Left lung (tissue), 14 donors: ENCODE measurements around the gene DAP. TPM values are rescaled to one million over a fixed set of nuclear protein-coding genes. Genes with fewer than 3 reads are reported as not detected.

Experiments used
- ATAC-seq: fragments of 200-7000 bp; cut with Tn5 transposase; one replicate; pipeline ENCODE4 v1.9.1; 2020; ENCODE audit warnings: moderate library complexity
- DNase-seq, 4 donors: peaks; one replicate each; pipeline ENCODE4 v3.0.0-alpha.2; 2013 to 2020
- H3K27ac ChIP-seq, 2 donors: fragments of 200-600 bp; sonication (generic) in 1 of 2; one replicate each; pipeline versions ENCODE4 v1.5.0 to v1.8.0; 2020 to 2021
- H3K27me3 ChIP-seq, 2 donors: fragments of 200-600 bp; sonication (generic) in 1 of 2; one replicate each; pipeline versions ENCODE4 v1.5.0 to v1.8.0; 2020 to 2021
- H3K36me3 ChIP-seq, 2 donors: fragments of 200-600 bp; sonication (generic) in 1 of 2; one replicate each; pipeline versions ENCODE4 v1.5.0 to v1.8.0; 2020 to 2021
- H3K4me1 ChIP-seq, 2 donors: fragments of 200-600 bp; one replicate each; pipeline ENCODE4 v1.8.0; 2021
- H3K4me3 ChIP-seq, 2 donors: fragments of 200-600 bp; sonication (generic) in 1 of 2; one replicate each; pipeline versions ENCODE4 v1.5.0 to v1.8.0; 2020 to 2021; ENCODE audit warnings: mild to moderate bottlenecking in 1 of 2
- H3K9me3 ChIP-seq, 2 donors: fragments of 200-600 bp; sonication (generic) in 1 of 2; one replicate each; pipeline versions ENCODE4 v1.5.0 to v1.8.0; 2020 to 2021
- CTCF ChIP-seq, 2 donors: fragments of 200-600 bp; sonication (generic) in 1 of 2; IDR thresholded peaks; one replicate each; pipeline versions ENCODE4 v1.5.0 to v1.8.0; 2021; ENCODE audit warnings: antibody characterized with exemption in 2 of 2
- intact Hi-C, 2 donors: fragments of 100-400 bp; cut with DNase I; formaldehyde crosslinking; loops; one replicate each; pipeline versions ENCODE4 v1.11.2 to v1.14.2; 2022
- long read RNA-seq, 12 donors: library from polyadenylated mRNA in 2 of 12; unstranded in 2 of 12; transcript quantifications; one replicate each; pipeline ENCODE4 v2.0.0 and lab custom pipeline, GENCODE V29; 2019 to 2026
- polyA plus RNA-seq, 6 donors: library from polyadenylated mRNA; unstranded; fragments of 120-200 nt; gene quantifications; one replicate each; pipeline ENCODE4 v1.2.1, GENCODE V29; 2013; ENCODE audit not compliant: insufficient read length in 6 of 6
- total RNA-seq, 2 donors: library from RNA; stranded (reverse); fragmentation: NEBNext Ultra II Directional; extraction: Animal tissue kit (Norgen Biotek cat#: 25700); gene quantifications; one replicate each; pipeline ENCODE4 v1.2.1, GENCODE V29; 2021
- donor health status: DM: no; HTN: yes; CAD: no.
- donor health status: DM: no; HTN: no; CAD: no.

DAP gene
- total RNA-seq: 100 to 1,000 TPM; 111 to 124 TPM
- 100 to 1,000 TPM in 5 of 6 donors, 10 to 100 TPM in 1; 78.5 to 125 (median 103) TPM for polyA plus RNA-seq
- long read RNA-seq, donor 1, transcript DAP-201 (4 exons, 2,339 nt): major isoform, 66 of 71 reads
- long read RNA-seq, donor 1, partial matches to known transcripts: 0 of 71 reads
- long read RNA-seq, donor 1, other reads (novel, unspliced or antisense): 0 of 71 reads
- long read RNA-seq, donor 2, transcript DAP-201 (4 exons, 2,339 nt): major isoform, 71 of 72 reads
- long read RNA-seq, donor 2, partial matches to known transcripts: 0 of 72 reads
- long read RNA-seq, donor 2, other reads (novel, unspliced or antisense): 0 of 72 reads
- long read RNA-seq, donor 3, transcript DAP-201 (4 exons, 2,339 nt): major isoform, 48 of 48 reads
- long read RNA-seq, donor 3, partial matches to known transcripts: 0 of 48 reads
- long read RNA-seq, donor 3, other reads (novel, unspliced or antisense): 0 of 48 reads
- long read RNA-seq, donor 4, transcript DAP-201 (4 exons, 2,339 nt): major isoform, 57 of 68 reads
- long read RNA-seq, donor 4, partial matches to known transcripts: 0 of 68 reads
- long read RNA-seq, donor 4, other reads (novel, unspliced or antisense): 8 of 68 reads
- long read RNA-seq, donor 5, transcript DAP-201 (4 exons, 2,339 nt): major isoform, 66 of 70 reads
- long read RNA-seq, donor 5, partial matches to known transcripts: 0 of 70 reads
- long read RNA-seq, donor 5, other reads (novel, unspliced or antisense): 0 of 70 reads
- long read RNA-seq, donor 6, transcript DAP-201 (4 exons, 2,339 nt): major isoform, 24 of 48 reads
- long read RNA-seq, donor 6, partial matches to known transcripts: 22 of 48 reads
- long read RNA-seq, donor 6, other reads (novel, unspliced or antisense): 0 of 48 reads
- long read RNA-seq, donor 7, transcript DAP-201 (4 exons, 2,339 nt): major isoform, 18 of 18 reads
- long read RNA-seq, donor 7, partial matches to known transcripts: 0 of 18 reads
- long read RNA-seq, donor 7, other reads (novel, unspliced or antisense): 0 of 18 reads
- long read RNA-seq, donor 8, transcript DAP-201 (4 exons, 2,339 nt): major isoform, 50 of 51 reads
- long read RNA-seq, donor 8, partial matches to known transcripts: 0 of 51 reads
- long read RNA-seq, donor 8, other reads (novel, unspliced or antisense): 0 of 51 reads
- long read RNA-seq, donor 9, partial matches to known transcripts: 0 of 1 reads
- long read RNA-seq, donor 9, other reads (novel, unspliced or antisense): 0 of 1 reads
- long read RNA-seq, donor 10, transcript DAP-201 (4 exons, 2,339 nt): major isoform, 72 of 85 reads
- long read RNA-seq, donor 10, partial matches to known transcripts: 0 of 85 reads
- long read RNA-seq, donor 10, other reads (novel, unspliced or antisense): 8 of 85 reads
- long read RNA-seq, donor 11, transcript DAP-201 (4 exons, 2,339 nt): major isoform, 44 of 46 reads
- long read RNA-seq, donor 11, partial matches to known transcripts: 0 of 46 reads
- long read RNA-seq, donor 11, other reads (novel, unspliced or antisense): 0 of 46 reads
- long read RNA-seq, donor 12, transcript DAP-201 (4 exons, 2,339 nt): major isoform, 26 of 27 reads
- long read RNA-seq, donor 12, partial matches to known transcripts: 0 of 27 reads
- long read RNA-seq, donor 12, other reads (novel, unspliced or antisense): 0 of 27 reads

- Histone ChIP-seq H3K9me3 (no peaks in the 10 kb centered on the region), H3K36me3 (peaks cover 0 to 4% of the 10 kb centered on the region in 2 donors), H3K4me3 (peak within 1 kb of the TSS; percentile 67 to 74), H3K4me1 (peaks cover 5 to 51% of the 10 kb centered on the region in 2 donors), H3K27ac (peak within 1 kb of the TSS; percentile 97), H3K27me3 (no peaks in the 10 kb centered on the region)
- peak; percentile 89 for ATAC-seq
- intact Hi-C loops: no loop called here
- DNase-seq: peak; percentile 86 to 95 (median 92)
- no peak for TF ChIP-seq CTCF (IDR thresholded peaks at IDR 0.05)
Measured at GRCh38 chr5:10761185-10761932, at the start of gene DAP. TSS of gene DAP (minus strand) at chr5:10761234. CDS start at chr5:10761068, 166 bp downstream.

GRCh38 chr5:10808347-10809226 is 47.6 kb upstream of the DAP start:
- Histone ChIP-seq H3K36me3 (no peaks in the 10 kb centered on the region), H3K4me1 (peaks cover 0 to 9% of the 10 kb centered on the region in 2 donors), H3K9me3 (peaks cover 0 to 7% of the 10 kb centered on the region in 2 donors), H3K27ac (no peak overlapping the region), H3K4me3 (no peak overlapping the region), H3K27me3 (no peaks in the 10 kb centered on the region)
- intact Hi-C loops: no loop called here
- ATAC-seq (no peak), DNase-seq (peak in 1 of 4 donors; percentile 33)
- TF ChIP-seq CTCF (IDR thresholded peaks at IDR 0.05): no peak

- Histone ChIP-seq H3K27me3 (no peaks in the 10 kb centered on the region), H3K27ac (no peak overlapping the region), H3K9me3 (peaks cover 0 to 7% of the 10 kb centered on the region in 2 donors), H3K4me3 (no peak overlapping the region), H3K4me1 (peaks cover 0 to 4% of the 10 kb centered on the region in 2 donors), H3K36me3 (no peaks in the 10 kb centered on the region)
- TF ChIP-seq CTCF (IDR thresholded peaks at IDR 0.05): no peak
- ATAC-seq (no peak), DNase-seq (peak in 1 of 4 donors; percentile 21)
- intact Hi-C loops: no loop called here
Measured at GRCh38 chr5:10801931-10802666, 41.1 kb upstream of the DAP start.
